ENCODE results near the gene PIF1. TPM values are rescaled to one million over a fixed set of nuclear protein-coding genes. Genes with fewer than 3 reads are reported as not detected.

PIF1 gene
- total RNA-seq, 1 experiment from 2014 or later: 67.6 TPM

DNA sequence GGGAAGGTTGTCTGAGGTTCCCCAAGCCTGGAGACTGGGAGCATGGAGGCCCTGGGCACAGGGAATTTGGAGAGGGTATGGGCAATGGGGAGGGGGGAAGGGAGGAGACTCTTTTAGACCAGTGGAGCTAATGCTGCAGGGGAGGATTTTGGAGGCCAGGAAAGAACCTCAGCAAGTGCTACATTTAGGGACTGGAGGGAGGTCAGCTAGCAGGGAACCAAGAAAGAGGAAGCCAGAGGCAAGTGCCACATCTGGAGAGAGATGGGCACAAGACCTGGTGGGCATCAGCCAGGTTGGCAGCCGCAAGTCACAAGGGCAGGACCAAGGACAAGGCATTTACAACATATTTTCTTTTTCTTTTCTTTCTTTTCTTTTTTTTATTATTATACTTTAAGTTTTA lies 37.0 kb upstream of the PIF1 start:
- Histone ChIP-seq H3K79me2 (ENCODE audit: low read depth) (no peaks in the 10 kb centered on the region), H3F3A (ENCODE audit: insufficient read depth, low read depth) (no peaks in the 10 kb centered on the region), H3K9me3 (ENCODE audit: insufficient read depth, low read depth) (no peaks in the 10 kb centered on the region), H3K27me3 (ENCODE audit: insufficient read depth, low read depth) (no peaks in the 10 kb centered on the region), H3K36me3 (ENCODE audit: low read depth) (no peaks in the 10 kb centered on the region), H2AFZ (no peak overlapping the region), H3K4me3 (no peak overlapping the region), H3K4me1 (replicated peaks; ENCODE audit: insufficient read depth) (no peaks in the 10 kb centered on the region), H3K9me2 (ENCODE audit: insufficient read depth) (no peaks in the 10 kb centered on the region), H4K20me1 (ENCODE audit: insufficient read depth) (no peaks in the 10 kb centered on the region), H3K27ac (no peak overlapping the region), H3K4me2 (no peak overlapping the region)
- intact Hi-C loops (cut with micrococcal nuclease; ENCODE audit: unreplicated experiment): no loop called here
- CTCF ChIA-PET: no interaction called here
- BruUV-seq (replicated peaks): no TSS peak
- no peak for DNase-seq
- TF ChIP-seq, protein P1, sequence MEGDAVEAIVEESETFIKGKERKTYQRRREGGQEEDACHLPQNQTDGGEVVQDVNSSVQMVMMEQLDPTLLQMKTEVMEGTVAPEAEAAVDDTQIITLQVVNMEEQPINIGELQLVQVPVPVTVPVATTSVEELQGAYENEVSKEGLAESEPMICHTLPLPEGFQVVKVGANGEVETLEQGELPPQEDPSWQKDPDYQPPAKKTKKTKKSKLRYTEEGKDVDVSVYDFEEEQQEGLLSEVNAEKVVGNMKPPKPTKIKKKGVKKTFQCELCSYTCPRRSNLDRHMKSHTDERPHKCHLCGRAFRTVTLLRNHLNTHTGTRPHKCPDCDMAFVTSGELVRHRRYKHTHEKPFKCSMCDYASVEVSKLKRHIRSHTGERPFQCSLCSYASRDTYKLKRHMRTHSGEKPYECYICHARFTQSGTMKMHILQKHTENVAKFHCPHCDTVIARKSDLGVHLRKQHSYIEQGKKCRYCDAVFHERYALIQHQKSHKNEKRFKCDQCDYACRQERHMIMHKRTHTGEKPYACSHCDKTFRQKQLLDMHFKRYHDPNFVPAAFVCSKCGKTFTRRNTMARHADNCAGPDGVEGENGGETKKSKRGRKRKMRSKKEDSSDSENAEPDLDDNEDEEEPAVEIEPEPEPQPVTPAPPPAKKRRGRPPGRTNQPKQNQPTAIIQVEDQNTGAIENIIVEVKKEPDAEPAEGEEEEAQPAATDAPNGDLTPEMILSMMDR (conservative IDR thresholded peaks at IDR 0.05): no peak
- no peak for TF ChIP-seq EZH2 (IDR thresholded peaks at IDR 0.05; ENCODE audit: low read depth)
- POLR2A ChIA-PET (ENCODE audit: unreplicated experiment): no interaction called here

DNA sequence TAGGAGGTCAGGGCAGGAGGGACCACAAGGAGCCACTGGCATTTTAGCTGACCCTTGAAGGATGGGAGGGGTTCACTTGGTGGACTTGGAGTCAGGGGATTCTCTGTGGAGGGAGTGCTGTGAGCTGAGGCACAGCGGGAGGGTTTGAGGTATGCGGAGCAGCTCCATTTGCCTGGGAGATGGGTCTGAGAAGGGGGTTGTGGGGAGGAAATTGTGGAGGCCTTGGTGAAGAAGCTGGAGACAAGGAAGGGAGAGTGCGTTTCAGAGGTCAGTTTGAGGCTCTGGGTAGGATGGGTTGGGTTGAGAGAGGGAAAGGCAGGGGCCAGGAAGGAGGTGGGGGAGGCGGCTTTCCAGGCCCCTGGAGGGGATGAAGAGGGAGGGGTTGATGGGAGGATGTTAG lies 36.5 kb upstream of the PIF1 start:
- Histone ChIP-seq H3K36me3 (ENCODE audit: low read depth) (no peaks in the 10 kb centered on the region), H3K79me2 (ENCODE audit: low read depth) (no peaks in the 10 kb centered on the region), H3K9me3 (ENCODE audit: insufficient read depth, low read depth) (no peaks in the 10 kb centered on the region), H3K4me3 (no peak overlapping the region), H3K4me1 (replicated peaks; ENCODE audit: insufficient read depth) (no peaks in the 10 kb centered on the region), H3K9me2 (ENCODE audit: insufficient read depth) (no peaks in the 10 kb centered on the region), H3K27ac (no peak overlapping the region), H4K20me1 (ENCODE audit: insufficient read depth) (no peaks in the 10 kb centered on the region), H3F3A (ENCODE audit: insufficient read depth, low read depth) (no peaks in the 10 kb centered on the region), H3K27me3 (ENCODE audit: insufficient read depth, low read depth) (no peaks in the 10 kb centered on the region), H2AFZ (no peak overlapping the region), H3K4me2 (no peak overlapping the region)
- ChIA-PET CTCF (no interaction called here), POLR2A (ENCODE audit: unreplicated experiment) (no interaction called here)
- BruUV-seq (replicated peaks): no TSS peak
- TF ChIP-seq, protein P1 (conservative IDR thresholded peaks at IDR 0.05): no peak
- no peak for TF ChIP-seq EZH2 (IDR thresholded peaks at IDR 0.05; ENCODE audit: low read depth)
- intact Hi-C loops (cut with micrococcal nuclease; ENCODE audit: unreplicated experiment): no loop called here
- DNase-seq: no peak

DNA sequence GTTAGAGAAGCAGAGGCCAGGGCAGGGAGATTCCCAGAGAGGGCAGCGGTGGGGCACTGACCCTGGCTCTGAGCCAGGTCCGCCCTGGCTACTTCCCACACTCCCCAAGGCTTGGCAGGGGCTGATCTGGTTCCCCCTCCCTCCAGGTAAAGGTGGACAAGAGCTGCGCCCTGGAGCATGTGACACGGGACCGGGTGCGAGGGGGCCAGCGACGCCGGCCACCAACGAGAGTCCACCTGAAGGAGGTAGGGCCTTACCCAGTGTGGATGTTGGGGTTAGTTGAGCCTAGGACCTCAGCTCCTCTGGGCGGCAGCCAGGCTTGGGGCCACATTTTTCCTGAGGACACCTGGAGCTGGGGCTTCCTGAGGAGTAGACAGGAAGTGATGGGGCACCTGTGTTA lies 35.9 kb upstream of the PIF1 start:
- BruUV-seq (replicated peaks): no TSS peak
- H3K36me3 ChIP-seq (ENCODE audit: low read depth): no peaks in the 10 kb centered on the region

More for the DNA sequence above, 35.9 kb upstream of the PIF1 start:
- no peaks in the 10 kb centered on the region for H3K4me1 ChIP-seq (replicated peaks; ENCODE audit: insufficient read depth)
- CTCF ChIA-PET: no interaction called here
- intact Hi-C loops (cut with micrococcal nuclease; ENCODE audit: unreplicated experiment): no loop called here
- no peaks in the 10 kb centered on the region for H4K20me1 ChIP-seq (ENCODE audit: insufficient read depth)
- TF ChIP-seq, protein P1 (conservative IDR thresholded peaks at IDR 0.05): no peak
- no peak for TF ChIP-seq EZH2 (IDR thresholded peaks at IDR 0.05; ENCODE audit: low read depth)
- no peaks in the 10 kb centered on the region for H3K79me2 ChIP-seq (ENCODE audit: low read depth)
- H3K9me3 ChIP-seq (ENCODE audit: insufficient read depth, low read depth): no peaks in the 10 kb centered on the region
- no peaks in the 10 kb centered on the region for H3K9me2 ChIP-seq (ENCODE audit: insufficient read depth)
- POLR2A ChIA-PET (ENCODE audit: unreplicated experiment): no interaction called here
- no peak overlapping the region for H3K27ac ChIP-seq
- no peak for DNase-seq
- no peak overlapping the region for H3K4me2 ChIP-seq
- no peaks in the 10 kb centered on the region for H3F3A ChIP-seq (ENCODE audit: insufficient read depth, low read depth)
- no peaks in the 10 kb centered on the region for H3K27me3 ChIP-seq (ENCODE audit: insufficient read depth, low read depth)
- no peak overlapping the region for H2AFZ ChIP-seq
- H3K4me3 ChIP-seq: no peak overlapping the region
